Bronchial epithelial cell (primary cell): ENCODE results near the gene ZSCAN20. TPM values are rescaled to one million over a fixed set of nuclear protein-coding genes. Genes with fewer than 3 reads are reported as not detected.

Experiments
- DNase-seq: peaks from one replicate; pipeline ENCODE4 v3.0.0-alpha.2; 2010; ENCODE audit warnings: low read depth
- FAIRE-seq: peaks from 2 replicates; lab custom pipeline; 2011; peaks lifted over from hg19 to GRCh38; lab: Jason Lieb, UNC
- H3K27me3 ChIP-seq: 2 replicates; pipeline ENCODE4 v1.5.1; 2011; ENCODE audit warnings: low read length; ENCODE audit not compliant: control insufficient read depth, insufficient read depth
- H3K36me3 ChIP-seq: 2 replicates; pipeline ENCODE4 v1.5.1; 2011; ENCODE audit warnings: low read length; ENCODE audit not compliant: control insufficient read depth, insufficient read depth
- H3K4me3 ChIP-seq: 2 replicates; pipeline ENCODE4 v1.5.1; 2011; ENCODE audit warnings: mild to moderate bottlenecking, low read depth, low read length, control low read depth
- CTCF ChIP-seq: IDR thresholded peaks from 2 replicates; pipeline ENCODE4 v1.5.1; 2011; ENCODE audit warnings: mild to moderate bottlenecking, moderate library complexity, low read length, control low read depth, inconsistent platforms; ENCODE audit not compliant: insufficient read depth, severe bottlenecking
- total RNA-seq: library from RNA; depleted of rRNA; stranded (reverse); fragments of >200 nt; gene quantifications from 2 replicates; pipeline ENCODE4 v1.2.1, GENCODE V29; 2014

Gene ZSCAN20
- total RNA-seq, 1 donor from 2014 or later, result 8.2 TPM

GRCh38 chr1:33442141-33442540 lies 30.3 kb upstream of the ZSCAN20 start:
- Histone ChIP-seq H3K36me3 (no peaks in the 10 kb centered on the region), H3K4me3 (no peak overlapping the region), H3K27me3 (no peaks in the 10 kb centered on the region)
- TF ChIP-seq CTCF, result no peak
- FAIRE-seq, result no peak
- DNase-seq, result no peak

DNA sequence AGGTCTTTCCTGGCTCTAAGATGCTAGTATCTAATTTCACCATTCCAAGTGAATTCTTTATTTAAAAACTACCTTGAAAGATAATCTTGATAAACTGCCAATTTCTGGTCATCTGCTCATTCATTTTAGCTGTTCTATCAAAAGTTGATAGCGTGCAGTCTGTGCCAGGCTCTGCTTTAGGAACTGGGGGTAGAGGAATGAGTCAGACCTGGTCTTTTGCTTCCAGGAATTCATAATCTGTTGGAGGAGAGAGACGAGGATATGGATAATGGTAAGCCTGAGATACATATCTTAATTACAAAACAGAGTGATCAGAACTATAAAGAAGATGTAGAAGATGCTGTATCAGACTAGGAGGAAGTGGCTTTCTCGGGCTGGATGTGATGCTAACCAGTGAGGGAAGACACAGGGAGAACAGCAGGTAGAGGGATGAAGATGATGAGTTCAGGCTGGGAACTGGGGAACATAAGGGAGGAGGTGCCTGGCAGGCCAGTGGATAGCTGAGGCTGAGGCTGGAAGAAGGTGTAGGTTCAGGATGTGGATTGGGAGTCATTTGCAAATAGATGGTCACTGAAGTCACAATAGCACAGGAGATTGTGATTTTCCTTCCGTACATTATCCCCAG lies 29.3 kb upstream of the ZSCAN20 start:
- DNase-seq (peak; percentile 36), FAIRE-seq (no peak)

GRCh38 chr1:33443705-33444180 lies 28.7 kb upstream of the ZSCAN20 start:
- DNase-seq, result no peak
- Histone ChIP-seq H3K36me3 (no peaks in the 10 kb centered on the region), H3K4me3 (no peak overlapping the region), H3K27me3 (no peaks in the 10 kb centered on the region)
- TF ChIP-seq CTCF, result no peak
- FAIRE-seq, result peak; percentile 73

More for the DNA sequence above, 29.3 kb upstream of the ZSCAN20 start:
- Histone ChIP-seq H3K4me3 (no peak overlapping the region), H3K36me3 (no peaks in the 10 kb centered on the region), H3K27me3 (no peaks in the 10 kb centered on the region)
- TF ChIP-seq CTCF, result no peak

GRCh38 chr1:33445108-33445507 lies 27.3 kb upstream of the ZSCAN20 start:
- H3K36me3 ChIP-seq, result no peaks in the 10 kb centered on the region
- no peak overlapping the region for H3K4me3 ChIP-seq
- no peak for FAIRE-seq
- TF ChIP-seq CTCF, result no peak
- no peak for DNase-seq
- H3K27me3 ChIP-seq, result no peaks in the 10 kb centered on the region

- Histone ChIP-seq H3K4me3 (no peak overlapping the region), H3K36me3 (no peaks in the 10 kb centered on the region), H3K27me3 (no peaks in the 10 kb centered on the region)
- no peak for TF ChIP-seq CTCF
- FAIRE-seq (no peak), DNase-seq (no peak)
These were observed 25.9 kb upstream of the ZSCAN20 start for GRCh38 chr1:33446590-33446989.
